GM21723 (cell line): ENCODE measurements around the gene MESP2.

Experiments used
- ATAC-seq: cut with Tn5 transposase; IDR thresholded peaks from one replicate; pipeline ENCODE4 v1.9.1; 2021; ENCODE audit warnings: mild to moderate bottlenecking, moderate library complexity; ENCODE audit not compliant: unreplicated experiment

Gene MESP2

DNA sequence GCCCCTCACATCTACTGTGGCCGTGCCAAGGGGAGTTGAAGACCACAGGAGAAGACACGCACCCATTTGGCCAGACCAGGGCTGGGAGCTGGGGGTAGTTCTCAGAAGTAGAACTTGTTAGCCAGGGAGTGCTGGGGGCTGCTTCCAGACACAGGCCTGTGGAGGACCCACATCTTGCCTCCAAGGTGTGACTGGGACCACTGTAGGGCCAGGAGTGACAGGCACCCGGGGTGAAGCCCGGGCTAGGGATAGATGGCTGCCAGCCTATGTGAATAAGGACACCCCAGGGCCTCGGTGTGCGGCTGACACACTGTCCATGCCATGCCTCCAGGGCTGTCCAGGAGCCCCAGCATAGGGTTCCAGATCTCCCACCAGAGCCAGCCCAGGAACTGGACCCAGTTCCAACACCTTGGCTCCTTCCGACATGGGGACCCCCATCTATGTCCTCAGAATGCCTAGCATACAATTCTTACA lies 36.8 kb downstream of the MESP2 start:
- no peak for ATAC-seq

DNA sequence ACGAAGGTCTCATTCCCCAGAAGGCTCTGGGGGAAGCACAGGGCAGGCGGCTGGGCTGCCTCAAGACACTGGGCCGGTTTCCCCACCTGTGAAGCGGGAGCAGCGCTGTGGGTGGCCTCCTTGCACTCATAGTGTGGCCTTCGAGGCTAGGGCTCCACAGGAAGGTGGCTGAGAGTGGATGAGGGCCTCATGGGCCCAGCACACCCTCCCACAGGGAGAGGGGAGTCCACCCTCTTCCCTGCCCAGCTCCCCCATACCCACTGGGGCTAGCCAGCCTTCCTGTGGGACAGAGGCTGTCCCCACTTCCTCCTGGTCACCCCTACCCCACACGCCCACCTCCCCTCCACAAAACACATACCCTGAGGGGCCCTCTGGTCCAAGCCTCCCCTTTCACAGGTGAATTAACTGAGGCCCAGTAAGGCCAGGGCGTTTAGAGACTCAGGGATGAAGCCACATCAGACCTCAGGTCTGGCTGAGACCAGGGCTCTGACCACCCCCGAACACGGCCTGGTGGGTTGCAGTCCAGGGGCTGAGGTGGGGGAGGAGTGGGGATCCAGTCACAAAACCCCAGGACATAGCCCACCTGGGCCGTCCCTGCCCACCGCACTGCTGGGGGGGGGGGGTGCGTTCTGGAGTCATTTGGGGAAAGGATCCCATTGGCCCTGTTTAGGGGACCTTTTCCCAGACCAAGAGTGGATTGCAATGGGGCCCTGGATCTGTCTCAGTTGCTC lies 37.4 kb downstream of the MESP2 start:
- no peak for ATAC-seq

DNA sequence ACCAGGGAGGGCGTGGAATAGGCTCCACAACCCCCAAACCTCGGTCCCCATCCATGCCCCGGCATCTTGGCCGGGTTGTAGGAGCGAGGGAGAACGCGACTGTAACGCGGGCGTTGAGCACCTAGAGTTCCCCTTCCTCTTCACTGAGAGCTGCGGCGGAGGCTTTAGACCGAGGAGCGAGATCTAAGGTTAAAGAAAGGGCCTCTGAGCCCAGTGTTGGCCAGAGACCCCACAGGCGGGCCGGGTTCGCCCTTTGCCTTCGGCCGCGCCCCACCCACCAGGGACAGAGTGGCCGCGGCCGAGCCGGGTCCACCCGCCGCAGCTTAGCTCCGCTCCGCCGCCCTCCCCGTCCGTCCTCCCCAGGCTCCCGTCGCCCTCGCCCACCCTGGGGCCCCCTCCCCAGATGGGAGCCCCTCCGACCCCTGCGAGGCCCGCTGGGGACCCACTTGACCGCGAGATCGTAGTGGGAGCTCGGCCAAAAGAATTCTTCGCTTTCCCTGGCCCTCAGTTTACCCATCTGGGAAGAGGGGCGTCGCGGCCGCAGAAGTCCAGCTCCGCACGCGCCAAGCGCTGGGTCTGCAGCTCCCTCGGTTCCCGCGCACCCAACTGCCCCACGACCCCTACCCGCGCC lies 38.1 kb downstream of the MESP2 start:
- ATAC-seq = no peak

DNA sequence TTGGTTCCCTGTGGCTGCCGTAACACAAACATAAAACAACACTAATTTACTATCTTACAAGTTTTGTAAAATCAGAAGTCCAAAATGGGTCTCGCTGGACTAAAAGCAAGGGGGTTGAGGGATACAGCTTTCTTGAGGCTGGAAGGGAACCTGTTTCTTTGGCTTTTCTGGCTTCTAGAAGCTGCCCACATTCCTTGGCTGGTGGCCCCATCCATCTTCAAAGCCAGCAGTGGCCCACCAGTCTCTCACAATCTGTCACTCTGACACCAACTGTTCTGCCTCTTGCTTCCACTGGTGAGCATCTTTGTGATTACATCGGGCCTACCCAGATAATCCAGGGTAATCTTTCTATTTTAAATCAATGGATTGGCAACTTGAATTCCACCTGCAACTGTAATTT lies 39.6 kb downstream of the MESP2 start:
- no peak for ATAC-seq

DNA sequence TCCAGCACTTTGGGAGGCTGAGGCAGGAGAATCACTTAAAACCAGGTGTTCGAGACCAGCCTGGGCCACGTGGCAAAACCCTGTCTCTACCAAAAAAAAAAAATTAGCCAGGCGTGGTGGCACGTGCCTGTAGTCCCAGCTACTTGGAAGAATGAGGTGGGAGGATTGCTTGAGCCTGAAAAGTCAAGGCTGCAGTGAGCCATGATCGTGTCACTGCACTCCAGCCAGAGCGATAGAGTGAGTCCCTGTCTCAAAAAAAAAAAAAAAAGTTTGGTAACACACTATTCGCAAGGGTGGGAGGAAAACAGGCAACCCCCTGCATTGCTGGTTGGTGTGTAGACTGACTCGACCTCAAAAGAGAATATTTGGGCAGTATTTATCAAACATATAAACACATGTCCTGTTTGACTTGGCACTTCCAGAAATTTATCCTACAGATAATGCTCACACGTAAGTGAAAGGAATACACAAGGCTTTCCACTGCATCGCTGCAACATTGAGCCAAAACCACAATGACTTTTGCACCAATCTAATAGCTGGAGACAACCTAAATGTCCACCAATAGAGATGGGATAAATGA lies 41.7 kb downstream of the MESP2 start:
- ATAC-seq = no peak

DNA sequence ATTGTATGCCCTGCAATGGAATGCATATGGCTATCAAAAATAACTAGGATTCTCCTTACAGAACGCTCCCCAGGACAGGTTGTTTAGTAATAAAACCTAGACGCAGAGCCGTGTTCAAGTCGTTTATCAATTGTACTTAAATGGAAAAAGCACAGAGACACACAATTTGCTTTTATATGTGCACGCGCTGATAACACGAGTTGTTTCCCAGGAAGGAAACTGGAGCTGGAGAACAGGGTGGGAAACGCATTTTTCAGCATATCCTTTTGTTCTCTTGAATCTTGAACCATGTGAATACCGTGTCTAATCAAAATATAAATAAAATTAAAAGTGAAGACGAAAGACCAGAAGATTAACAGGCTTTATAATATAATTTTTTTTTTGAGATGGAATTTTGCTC lies 42.2 kb downstream of the MESP2 start:
- no peak for ATAC-seq

DNA sequence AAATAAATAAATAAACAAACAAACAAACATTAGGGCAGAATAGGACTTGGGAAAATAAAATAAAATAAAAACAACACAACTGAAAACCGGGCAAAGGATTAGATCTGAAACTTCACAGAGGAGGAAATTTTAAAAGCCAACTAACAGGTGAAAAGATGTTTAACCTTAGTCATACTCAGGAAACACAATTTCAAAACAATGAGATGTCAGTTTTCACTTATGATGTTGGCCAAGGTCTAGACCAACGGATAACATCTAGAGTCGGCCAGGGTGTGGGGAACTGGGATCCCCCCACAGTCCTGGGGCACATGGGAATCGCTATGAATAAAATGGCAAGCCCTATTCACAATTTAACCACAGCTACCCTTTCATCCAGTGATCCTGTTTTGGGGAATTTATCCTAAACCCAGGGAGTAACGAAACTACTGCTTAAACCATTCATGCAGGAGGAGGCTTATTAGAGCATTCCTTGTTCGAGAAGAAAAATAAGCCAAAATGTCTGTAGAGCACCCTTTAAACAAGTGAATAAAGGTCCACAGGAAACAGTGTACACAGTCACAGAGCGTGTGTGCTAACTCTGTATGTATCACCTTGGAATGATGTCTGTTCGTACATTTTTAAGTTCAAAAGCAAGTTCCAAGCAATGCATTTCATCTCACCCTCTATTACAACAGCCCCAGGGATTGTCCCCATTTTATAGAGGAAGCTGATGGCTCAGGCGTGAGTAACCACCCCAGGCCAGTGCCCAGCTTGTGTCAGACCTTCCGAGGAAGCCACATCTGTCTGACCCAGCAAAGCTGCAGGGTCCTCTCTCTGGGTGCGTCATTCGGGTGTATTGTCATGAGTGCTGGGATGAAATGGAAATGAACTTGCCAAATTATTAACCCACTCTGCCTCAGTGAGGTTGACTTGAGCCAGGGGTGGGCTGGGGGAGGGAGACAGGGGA lies 44.8 kb downstream of the MESP2 start:
- ATAC-seq = no peak

DNA sequence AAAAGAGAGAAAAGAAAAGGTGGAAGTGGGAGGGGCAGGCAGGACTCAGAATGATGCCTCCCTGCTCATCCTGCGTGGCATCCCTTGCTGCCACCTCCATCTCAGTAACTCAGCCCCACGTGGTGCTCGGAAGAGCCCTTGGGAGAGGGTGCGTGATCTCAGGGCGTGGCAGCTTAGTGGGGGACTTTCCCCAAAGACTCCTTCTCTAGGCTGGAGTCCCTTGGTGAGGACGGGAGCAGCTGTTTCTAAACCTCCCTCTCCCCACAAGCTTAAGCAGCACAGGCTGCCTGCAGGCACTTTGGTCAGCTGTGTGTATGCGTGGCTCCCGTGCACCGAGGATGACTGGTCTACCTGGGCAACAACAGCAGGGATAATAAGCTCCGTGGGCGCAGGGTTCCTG lies 45.9 kb downstream of the MESP2 start:
- ATAC-seq = no peak

DNA sequence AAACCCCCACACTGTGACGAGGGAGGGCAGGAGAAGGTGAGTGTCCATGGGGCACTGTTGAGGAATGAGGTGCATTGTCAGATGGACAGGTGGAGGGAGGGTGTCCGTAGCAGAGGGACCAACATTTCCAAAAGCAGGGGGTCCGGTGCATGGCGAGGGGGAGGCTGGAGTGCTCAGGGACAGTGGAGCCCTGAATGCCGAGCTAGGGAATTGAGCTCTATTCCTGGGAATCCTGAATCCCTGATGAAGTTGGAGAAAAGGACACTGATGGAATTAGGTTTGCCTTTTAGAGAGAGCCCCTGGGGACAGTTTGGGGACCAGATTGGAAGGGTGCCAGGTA lies 46.4 kb downstream of the MESP2 start:
- no peak for ATAC-seq

DNA sequence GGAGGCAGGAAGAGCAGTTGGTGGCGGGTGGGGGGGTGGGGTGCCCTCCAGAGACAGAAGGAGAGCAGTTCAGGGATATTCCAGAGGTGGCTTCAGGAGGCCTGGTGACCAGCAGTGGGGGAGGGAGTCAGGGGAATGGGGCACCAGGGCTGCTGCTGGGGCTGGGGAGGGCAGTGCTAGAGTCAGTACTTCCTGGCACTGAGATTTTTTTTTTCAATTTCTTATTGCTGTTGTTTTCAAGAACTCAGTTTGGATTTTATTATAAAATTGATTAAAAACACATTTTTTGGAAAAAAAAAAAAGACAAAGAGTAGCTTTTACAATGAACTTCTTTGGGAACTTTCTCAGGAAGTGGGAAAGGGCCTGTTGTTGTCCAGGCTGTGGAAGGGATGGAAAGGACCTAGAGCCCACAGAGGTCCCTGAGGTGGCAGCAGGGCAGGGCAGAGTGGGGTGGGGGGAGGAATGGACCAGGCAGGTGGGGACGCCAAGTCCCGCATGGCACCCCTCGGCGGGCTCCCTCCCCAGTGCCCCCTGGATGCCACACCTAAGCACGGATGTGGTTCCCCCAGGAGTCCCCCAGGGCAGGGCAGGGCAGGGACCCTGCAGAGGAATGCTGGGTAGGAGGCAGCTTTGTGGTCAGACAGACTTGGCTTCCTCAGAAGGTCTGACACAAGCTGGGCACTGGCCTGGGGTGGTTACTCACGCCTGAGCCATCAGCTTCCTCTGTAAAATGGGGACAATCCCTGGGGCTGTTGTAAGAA lies 47.0 kb downstream of the MESP2 start:
- no peak for ATAC-seq

DNA sequence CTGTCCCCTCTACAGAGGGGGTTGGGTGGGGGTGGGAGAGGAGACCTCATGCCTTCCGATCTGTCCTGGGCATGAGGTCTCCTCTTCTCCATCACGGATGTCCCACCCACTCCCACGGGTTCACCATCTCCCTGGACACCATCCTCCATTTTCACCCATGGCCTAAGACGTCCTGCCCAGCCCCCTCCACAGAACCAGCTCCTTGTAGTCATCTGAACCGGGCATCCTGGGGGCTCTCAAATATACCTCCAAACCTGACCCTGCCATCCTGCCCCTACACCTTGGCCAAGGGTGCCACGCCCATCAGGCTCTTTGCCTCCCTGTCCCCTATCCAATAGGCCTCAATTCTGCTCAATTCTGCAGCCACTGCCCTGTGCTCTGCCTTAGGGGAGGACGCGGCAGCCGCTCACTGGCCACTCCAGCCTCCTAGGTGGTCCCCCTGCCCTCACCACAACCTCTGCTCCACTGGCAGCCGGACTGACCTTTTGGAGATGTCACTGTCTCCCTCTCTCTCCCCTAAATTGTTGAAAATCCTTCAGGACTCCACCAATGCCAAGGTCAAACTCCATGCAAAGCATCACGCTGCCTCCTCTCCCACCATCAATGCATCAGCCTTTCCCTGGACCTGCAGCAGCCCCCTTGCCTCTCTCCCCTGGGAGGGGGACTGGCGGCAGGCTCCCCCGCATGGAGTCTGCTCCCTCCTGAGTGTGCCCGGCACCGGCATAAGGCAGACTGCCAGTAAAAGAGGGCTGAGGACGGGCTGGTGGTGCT lies 47.9 kb downstream of the MESP2 start:
- no peak for ATAC-seq

DNA sequence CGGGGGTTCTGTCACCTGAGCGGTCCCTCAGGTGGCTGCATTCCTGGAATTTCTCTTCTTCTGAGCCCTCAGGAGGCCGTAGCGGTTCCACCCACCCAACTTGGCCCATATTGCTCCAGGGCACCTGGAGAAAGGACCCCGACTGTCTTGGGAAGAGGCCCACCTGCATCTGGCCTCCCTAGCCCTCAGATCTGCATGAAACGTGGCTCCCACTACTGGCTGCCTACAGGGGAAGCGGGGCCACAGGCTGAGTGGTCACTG lies 48.4 kb downstream of the MESP2 start:
- no peak for ATAC-seq

DNA sequence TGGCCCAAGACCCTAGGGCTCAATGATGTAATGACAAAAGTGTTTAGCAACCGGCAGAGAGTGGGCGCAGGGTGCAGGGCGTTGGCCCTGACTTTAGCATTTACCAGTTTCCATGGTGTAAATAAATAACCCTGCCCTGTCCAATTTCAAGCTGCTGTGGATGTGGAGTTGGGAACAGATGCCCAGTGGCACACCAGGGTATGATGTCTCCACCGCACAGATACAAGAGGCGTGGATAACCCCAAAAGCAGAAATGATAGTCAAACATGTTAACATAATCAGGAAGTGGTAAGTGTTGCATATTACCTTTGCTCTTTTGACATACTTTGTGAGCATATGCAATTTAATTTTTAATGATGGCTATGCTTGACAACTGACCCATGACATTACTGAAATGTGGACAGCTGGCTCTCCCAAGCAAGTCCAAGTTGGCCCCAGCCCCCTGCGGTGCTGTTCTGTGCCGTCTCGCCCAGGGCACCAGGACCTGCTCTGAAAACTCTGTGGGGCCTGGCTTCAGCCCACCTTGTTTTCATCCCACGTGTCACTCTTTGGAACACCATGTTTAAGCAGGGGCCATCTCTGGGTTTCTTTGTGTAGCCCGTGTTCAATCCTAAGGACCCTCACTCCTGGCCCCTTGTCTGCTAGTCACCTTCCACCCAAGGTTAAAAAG lies 49.3 kb downstream of the MESP2 start:
- no peak for ATAC-seq

DNA sequence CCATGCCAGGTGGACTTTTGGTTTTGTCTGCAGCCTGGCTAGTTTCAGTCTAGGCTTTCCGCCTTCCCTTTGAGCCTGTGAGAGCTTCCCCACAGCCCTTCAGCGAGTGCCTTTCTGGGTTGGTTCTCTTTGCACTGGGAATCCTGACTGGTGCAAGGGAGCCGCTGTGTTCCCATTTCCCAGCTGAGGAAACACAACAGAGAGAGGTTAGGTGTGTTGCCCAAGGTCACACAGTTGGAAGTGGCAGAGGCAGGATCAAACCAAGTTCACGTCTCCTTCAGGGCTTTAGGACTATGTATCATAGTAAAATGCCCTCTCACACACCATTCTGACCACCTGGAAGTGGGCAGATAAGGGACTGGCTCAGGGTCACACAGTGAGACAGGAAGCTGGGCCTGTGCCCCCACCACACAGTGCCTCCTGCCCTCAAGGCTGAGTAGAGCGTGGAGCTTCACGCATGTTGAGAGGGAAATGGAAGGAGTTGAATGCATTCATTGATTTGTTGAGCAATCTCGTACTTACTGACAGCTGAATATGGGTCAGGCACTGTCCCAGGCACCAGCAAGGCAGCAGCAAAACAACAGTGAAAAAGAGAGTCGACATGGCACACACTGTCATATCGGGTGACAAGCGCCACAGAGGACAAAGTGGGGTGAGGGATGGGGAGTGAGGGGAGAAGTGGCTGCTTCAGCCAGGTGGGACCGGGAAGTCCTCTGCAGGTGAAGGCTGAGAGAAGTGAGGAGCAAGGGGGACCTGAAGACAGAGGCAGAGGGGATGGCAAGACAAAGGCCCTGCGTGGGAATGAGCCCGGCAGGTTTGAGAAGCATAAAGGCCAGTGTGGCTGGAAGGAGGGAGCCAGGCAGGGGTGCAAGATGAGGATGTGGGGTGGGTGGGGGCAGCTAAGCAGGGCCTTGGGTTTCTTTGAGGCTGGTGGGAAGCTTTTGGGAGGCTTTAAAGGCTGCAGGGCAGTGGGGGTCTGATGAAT lies 50.8 kb downstream of the MESP2 start:
- no peak for ATAC-seq

DNA sequence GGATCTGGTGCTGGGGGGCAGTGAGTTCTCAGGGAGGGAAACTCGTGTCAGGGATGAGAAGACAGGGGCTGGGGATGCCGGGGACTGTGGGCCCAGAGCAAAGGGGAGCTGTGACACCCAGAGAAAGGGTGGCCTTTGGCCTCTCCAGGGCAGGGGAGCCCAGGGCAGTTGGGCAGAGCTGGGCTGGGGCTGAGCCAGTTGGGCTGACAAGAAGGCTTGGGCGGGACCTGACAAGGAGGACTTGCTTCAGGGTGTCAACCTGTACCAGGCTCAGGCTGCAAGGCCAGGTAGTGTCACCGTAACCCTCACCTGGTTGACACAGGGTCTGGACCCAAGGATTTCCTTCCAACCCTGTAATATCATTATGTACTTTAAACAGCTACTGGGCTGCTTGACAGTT lies 51.7 kb downstream of the MESP2 start:
- no peak for ATAC-seq
